ENCODE data around the gene PLEKHM1. TPM values are rescaled to one million over a fixed set of nuclear protein-coding genes. Genes with fewer than 3 reads are reported as not detected.
A peak's percentile ranks its signal among the peaks of the same experiment; 100 is the strongest.

PLEKHM1 gene
- total and polyA plus RNA-seq, 2 of the 13 experiments (the other 11 are each of a cell fraction or from before 2014, with no cell fraction given), result 7.6 to 13.5 TPM

- TF ChIP-seq ZBTB4 (CRISPR knock-in tag; IDR thresholded peaks at IDR 0.05; ENCODE audit: borderline replicate concordance), result no peak
- TF ChIP-seq NFIC (IDR thresholded peaks at IDR 0.05; ENCODE audit: low read length), result no peak
- TF ChIP-seq XRCC5 (optimal IDR thresholded peaks at IDR 0.05; ENCODE audit: low read length), result peak; percentile 93
- TF ChIP-seq MXI1 (IDR thresholded peaks at IDR 0.05; ENCODE audit: borderline replicate concordance, low read depth, low read length), result no peak
- TF ChIP-seq XBP1 (CRISPR knock-in tag; IDR thresholded peaks at IDR 0.05), result 0 out of 2 replicates have a peak, but pooled peaks have one; percentile 19
- no peak for TF ChIP-seq ZNF572 (CRISPR knock-in tag; IDR thresholded peaks at IDR 0.05)
- no peak for TF ChIP-seq ZNF878 (CRISPR knock-in tag; IDR thresholded peaks at IDR 0.05)
- no peak for TF ChIP-seq HNRNPK (IDR thresholded peaks at IDR 0.05; ENCODE audit: low read depth, low read length, poor library complexity, severe bottlenecking)
- TF ChIP-seq ZNF296 (CRISPR knock-in tag; conservative IDR thresholded peaks at IDR 0.05), result no peak
- no peak for TF ChIP-seq ZNF484 (CRISPR knock-in tag; IDR thresholded peaks at IDR 0.05; ENCODE audit: borderline replicate concordance, low read depth)
- TF ChIP-seq ZEB1 (IDR thresholded peaks at IDR 0.05; ENCODE audit: insufficient replicate concordance, low read depth), result peak; percentile 88
- TF ChIP-seq TOE1 (CRISPR knock-in tag; IDR thresholded peaks at IDR 0.05), result 0 out of 2 replicates have a peak, but pooled peaks have one; percentile 30
- no peak for TF ChIP-seq ZNF564 (CRISPR knock-in tag; IDR thresholded peaks at IDR 0.05)
- peak; percentile 59 for TF ChIP-seq FOXA3 (CRISPR knock-in tag; IDR thresholded peaks at IDR 0.05)
- no peak for TF ChIP-seq MBNL3 (CRISPR knock-in tag; conservative IDR thresholded peaks at IDR 0.05)
- no peak for TF ChIP-seq KDM1A (CRISPR knock-in tag; IDR thresholded peaks at IDR 0.05)
- TF ChIP-seq, protein P1, sequence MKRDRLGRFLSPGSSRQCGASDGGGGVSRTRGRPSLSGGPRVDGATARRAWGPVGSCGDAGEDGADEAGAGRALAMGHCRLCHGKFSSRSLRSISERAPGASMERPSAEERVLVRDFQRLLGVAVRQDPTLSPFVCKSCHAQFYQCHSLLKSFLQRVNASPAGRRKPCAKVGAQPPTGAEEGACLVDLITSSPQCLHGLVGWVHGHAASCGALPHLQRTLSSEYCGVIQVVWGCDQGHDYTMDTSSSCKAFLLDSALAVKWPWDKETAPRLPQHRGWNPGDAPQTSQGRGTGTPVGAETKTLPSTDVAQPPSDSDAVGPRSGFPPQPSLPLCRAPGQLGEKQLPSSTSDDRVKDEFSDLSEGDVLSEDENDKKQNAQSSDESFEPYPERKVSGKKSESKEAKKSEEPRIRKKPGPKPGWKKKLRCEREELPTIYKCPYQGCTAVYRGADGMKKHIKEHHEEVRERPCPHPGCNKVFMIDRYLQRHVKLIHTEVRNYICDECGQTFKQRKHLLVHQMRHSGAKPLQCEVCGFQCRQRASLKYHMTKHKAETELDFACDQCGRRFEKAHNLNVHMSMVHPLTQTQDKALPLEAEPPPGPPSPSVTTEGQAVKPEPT (CRISPR knock-in tag; IDR thresholded peaks at IDR 0.05; ENCODE audit: low read depth), result no peak
- TF ChIP-seq YEATS2 (CRISPR knock-in tag; IDR thresholded peaks at IDR 0.05; ENCODE audit: borderline replicate concordance), result peak; percentile 71; the same call in 1 of the 2 replicates
- TF ChIP-seq ZFP36L2 (CRISPR knock-in tag; IDR thresholded peaks at IDR 0.05), result no peak
- peak; percentile 59; the same call in 1 of the 2 replicates for TF ChIP-seq ZNF567 (CRISPR knock-in tag; IDR thresholded peaks at IDR 0.05; ENCODE audit: borderline replicate concordance)
- no peak for TF ChIP-seq ZNF446 (CRISPR knock-in tag; IDR thresholded peaks at IDR 0.05)
- no peak for TF ChIP-seq IRF1 (CRISPR knock-in tag; IDR thresholded peaks at IDR 0.05; ENCODE audit: low read depth)
- peak; percentile 61 for TF ChIP-seq SALL1 (CRISPR knock-in tag; IDR thresholded peaks at IDR 0.05)
- no peak for TF ChIP-seq SNAI1 (CRISPR knock-in tag; IDR thresholded peaks at IDR 0.05; ENCODE audit: borderline replicate concordance)
Measured at GRCh38 chr17:45425125-45425983, 65.2 kb downstream of the PLEKHM1 start (continued).
